HG03159 (cell line): ENCODE data around the gene C20orf204.

ENCODE experiments used
- ATAC-seq: cut with Tn5 transposase; IDR thresholded peaks from one replicate; pipeline ENCODE4 v1.9.1; 2021; ENCODE audit warnings: mild to moderate bottlenecking, moderate library complexity; ENCODE audit not compliant: unreplicated experiment

The C20orf204 gene

DNA sequence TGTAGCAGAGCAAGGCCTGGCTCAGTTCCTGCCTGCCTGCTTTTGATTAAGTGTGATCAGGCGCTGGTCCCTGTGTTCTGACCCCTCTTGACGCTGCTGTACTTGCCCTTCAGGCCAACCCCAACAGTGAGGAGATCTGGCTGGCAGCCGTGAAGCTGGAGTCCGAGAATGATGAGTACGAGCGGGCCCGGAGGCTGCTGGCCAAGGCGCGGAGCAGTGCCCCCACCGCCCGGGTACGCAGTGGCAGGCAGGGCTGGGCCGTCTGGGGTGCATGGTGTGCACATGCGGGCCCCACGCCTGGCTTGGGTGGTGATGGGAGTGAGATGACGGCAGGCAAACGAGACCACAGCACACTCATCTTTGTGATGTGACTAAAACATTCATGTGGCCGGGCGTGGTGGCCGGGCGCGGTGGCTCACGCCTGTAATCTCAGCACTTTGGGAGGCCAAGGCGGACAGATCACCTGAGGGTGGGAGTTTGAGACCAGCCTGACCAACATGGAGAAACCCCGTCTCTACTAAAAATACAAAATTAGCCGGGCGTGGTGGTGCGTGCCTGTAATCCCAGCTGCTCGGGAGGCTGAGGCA lies 10.1 kb upstream of the C20orf204 start:
- ATAC-seq, result no peak

DNA sequence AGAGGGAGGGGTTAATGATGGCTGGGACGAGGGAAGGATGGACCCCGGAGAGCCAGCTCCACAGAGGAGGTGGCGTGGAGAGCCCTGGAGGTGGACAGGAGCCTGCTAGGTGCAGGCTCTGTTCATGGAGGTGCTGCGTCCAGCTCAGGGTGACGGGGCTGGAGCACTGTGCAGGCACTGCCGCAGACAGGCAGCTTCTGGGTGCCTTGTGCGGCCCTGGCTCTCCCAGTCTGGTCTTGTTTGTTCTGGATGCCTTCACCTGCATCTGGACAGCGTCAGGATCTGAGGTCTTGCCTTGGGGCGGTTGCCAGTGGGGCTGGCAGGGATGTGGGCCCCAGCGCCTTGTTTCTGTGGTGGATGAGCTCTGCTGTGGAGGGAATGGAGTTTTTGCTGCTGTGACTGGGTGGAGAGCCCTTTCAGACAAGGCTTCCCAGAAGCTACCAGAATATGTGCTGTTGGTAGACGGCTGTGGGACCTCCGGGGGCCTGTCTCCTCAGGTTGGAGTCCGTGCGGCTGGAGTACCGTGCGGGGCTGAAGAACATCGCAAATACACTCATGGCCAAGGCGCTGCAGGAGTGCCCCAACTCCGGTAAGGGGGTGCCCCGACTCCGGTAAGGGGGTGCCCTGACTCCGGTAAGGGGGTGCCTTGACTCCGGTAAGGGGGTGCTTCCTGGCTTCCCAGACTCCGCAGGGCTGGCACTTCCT lies 7.8 kb upstream of the C20orf204 start:
- ATAC-seq, result no peak

DNA sequence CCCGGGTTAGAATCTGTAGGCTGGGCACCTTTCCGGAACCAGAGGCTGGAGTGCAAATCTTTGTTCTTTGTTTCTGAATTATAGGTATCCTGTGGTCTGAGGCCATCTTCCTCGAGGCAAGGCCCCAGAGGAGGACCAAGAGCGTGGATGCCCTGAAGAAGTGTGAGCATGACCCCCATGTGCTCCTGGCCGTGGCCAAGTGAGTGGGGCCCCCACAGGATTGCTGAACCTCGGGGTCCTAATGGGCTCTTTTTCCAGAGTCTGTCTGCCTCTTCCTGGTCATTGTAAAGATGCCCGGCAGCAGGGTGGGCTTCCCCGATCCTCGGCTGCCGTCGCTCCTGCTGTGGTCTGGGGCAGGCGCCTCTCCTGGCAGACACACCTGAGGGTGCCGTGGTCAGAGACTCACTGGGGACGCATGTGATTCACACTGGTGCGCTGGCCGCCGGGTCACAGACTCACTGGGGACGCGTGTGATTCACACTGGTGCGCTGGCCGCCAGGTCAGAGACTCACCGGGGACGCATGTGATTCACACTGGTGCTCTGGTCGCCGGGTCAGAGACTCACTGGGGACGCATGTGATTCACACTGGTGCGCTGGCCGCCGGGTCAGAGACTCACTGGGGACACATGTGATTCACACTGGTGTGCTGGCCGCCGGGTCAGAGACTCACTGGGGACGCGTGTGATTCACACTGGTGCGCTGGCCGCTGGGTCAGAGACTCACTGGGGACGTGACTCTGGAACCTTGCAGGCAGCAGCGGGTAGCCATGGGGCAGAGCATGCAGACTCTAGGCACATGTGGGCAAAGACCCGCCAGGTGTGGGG lies 6.5 kb upstream of the C20orf204 start:
- ATAC-seq, result no peak

DNA sequence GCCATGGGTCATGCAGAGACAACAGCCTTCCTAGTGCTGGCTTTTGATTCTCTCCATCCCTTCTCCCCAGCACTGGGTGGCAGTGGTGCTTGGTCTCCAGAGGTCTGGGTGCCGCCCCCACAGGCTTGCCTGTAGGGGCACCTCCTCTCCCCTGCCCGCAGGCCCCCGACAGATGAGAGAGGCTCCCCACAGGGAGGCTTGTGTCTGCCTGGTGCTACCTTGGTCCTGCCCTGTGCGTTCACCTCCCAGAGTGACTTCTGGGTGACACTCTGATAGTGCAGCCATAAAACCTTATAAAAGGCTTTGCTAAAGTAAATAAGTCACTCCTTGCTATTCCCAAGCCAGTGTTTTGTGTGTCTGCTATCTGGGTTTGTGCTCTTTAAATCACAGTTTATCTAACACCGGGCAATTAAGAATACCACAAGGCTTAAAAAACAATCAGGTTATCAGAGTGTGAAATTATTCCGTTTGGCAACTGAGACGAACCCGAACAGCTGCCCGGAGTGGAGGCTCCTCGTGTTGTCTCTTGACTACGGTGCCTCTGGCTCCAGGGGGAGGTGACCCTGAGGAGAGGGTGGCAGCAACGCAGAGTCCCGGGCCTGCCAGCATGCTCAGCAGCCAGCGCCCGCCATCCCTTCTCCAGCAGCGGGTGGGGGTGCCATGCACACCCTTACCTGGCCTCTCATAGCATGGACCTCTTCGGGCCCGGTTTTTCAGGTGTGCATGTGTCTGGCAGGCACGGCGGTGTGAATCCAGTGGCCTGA lies 5.4 kb upstream of the C20orf204 start:
- ATAC-seq, result no peak

DNA sequence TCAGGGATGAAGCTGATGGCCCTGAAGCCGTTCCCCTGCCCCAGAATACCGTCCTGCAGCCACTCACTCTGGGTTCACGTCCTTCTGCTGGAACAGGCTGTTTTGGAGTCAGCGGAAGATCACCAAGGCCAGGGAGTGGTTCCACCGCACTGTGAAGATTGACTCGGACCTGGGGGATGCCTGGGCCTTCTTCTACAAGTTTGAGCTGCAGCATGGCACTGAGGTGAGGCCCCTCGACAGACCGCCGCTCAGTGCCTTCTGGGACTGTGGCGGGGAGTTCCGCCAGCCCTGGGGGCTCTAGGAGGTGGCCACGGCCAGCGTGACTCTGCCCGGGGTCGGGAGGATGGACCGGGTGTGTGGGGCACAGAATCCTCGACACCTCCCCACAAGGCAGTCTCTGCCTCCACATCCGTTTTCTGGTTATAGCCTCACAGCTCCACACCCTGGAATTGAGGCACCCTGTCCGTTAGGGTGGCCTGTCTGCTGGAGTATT lies 4.1 kb upstream of the C20orf204 start:
- no peak for ATAC-seq

DNA sequence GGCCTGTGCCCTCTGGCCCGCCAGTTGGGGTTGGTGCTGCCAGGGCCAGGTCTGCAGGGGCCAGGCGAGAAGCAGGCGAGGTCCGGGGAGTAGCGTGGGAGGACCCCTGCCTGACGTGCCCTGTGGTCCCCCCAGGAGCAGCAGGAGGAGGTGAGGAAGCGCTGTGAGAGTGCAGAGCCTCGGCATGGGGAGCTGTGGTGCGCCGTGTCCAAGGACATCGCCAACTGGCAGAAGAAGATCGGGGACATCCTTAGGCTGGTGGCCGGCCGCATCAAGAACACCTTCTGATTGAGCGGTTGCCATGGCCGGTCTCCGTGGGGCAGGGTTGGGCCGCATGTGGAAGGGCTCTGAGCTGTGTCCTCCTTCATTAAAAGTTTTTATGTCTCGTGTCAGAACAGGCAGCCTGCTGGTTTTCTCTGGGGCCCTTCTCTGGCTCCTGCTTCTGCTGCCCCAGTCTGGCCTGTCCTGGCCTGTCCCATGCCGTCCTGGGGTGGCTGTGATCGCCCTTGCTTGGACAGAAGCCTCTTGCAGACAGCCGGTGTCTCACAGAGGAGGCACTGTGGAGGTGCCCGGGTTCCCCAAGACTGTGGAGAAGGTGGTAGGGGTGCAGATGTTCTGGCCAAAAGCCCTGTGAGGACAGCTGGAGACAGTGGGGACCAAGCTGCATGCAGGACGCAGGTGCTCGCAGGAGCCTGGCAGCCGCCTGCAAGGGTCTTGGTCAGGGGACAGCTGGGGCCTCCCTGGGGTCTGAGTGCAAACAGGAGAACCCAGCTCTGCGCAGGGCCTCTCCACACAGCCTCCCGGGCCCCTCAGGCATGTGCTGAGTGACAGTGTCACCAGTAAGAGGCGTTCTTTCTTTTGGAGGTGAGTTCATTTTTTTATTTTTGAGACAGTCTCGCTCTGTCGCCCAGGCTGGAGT lies 3.0 kb upstream of the C20orf204 start:
- ATAC-seq, result no peak

DNA sequence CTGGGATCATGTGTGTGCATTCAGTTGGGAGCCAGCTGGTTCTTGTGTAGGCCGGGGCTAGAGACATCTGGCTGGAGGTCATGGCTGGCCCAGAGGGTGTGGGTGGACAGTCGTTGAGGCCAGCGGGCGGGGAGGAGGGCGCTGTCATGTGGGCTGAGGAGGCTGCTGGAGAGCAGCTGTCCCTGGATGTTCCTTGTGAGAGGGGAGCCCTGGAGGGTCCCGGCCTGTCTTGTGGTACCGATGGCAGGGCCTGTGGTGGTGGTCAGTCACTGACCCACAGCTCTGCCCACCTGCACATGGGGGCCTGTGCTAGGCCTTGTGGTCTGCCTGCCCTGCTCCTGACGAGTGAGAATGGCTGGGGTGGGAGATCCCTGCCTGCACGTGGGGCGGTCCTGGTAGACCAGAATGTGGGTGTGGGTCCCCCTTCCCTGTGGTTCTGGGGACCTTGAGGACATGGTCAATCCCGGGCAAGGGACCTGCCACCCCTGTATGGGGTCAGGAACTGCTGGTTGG lies 1.9 kb upstream of the C20orf204 start:
- ATAC-seq, result no peak

DNA sequence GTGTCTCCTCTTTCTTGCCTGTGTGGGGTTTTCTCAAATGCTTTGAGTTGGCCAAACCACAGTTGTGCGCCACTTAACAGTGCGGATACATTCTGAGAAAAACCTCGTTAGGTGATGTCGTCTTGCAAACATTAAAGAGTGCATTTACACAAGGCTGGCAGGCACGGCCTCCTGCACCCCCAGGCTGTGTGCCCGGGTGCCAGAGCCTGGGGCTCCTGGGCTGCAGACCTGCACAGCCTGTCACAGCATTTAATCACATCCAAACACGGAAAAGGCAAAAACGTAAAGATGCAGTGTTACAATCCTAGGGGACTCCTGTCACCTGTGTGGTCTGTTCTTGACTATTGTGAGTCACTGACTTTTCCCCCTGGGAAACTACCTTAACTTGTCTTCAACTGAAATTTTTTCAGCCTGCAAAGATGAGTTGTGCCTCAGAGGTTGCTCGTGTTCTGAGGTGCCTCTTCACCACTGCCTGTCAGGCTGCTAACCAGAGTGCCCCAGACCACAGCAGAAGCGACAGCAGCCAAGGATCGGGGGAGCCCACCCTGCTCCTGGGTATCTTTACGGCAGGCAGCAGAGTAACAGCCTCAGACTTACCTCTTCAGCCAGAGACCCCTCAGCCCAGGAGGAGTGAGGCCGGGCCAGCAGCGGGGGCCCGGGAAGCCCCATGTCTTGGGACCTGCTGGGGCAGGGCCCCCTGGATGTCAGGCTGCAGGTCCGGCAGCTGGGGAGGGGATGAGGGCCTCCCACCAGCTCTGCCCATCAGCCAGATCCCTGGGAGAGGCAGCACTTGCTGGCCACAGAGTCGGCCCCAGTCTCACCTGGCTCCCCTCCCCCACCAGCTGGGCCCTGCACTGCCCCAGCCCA lies 683 bp upstream of the C20orf204 start:
- no peak for ATAC-seq

DNA sequence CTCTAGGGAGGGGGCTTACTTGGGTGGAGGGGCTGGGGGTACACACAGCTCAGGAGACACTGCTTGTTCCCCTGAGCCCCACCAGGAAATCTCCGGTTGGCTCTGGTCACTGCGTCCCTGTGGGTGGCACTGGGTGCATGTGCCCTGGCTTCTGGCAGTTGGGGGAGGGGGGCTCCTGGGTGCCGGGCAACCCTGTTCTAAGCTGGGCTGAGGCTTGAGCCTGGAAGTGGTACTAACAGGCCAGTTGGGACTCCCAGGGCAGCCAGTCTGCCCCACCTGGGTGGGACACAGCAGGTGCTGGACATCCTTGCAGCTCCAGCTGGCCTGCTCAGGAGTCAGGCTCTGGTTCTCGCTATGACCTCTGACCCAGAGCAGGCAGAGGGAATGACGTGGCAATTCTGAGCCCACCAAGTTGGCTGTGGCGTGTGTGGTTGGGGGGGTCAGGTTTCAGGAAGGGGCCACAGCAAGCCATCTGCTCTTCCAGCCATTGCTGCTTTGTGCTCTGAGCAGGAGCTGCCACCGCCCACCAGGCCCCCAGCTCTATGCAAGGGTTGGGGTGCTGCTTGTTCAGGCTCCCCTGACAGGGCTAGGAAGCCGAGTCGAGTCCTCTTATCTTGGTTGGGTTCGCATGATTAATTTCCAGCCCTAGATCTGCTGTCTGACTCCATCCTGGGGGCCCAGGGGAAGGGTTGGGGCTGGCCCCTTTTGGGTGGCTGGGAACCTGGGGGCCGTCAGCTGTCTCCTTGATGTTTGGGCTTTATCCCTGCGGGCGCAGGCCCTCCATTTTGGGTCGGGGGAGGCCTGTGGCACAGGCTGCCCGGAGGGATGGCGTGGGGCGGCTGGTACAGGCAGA lies 590 bp downstream of the C20orf204 start:
- ATAC-seq, result no peak

DNA sequence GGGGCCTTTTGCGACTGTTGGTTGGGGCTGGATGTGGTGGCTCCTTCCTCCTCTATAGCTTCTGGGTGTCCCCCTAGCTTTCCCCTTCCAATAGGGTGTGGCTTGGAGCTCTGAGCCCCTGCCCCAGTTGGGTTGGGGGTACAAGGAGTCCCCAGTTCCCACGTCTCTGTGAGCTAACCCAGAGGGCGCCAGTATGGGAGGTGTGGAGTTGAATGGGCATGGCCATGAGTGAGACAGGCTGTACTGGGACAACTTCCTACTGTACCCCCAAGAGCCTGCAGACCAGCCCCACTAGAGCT lies 1.2 kb downstream of the C20orf204 start:
- ATAC-seq, result no peak

DNA sequence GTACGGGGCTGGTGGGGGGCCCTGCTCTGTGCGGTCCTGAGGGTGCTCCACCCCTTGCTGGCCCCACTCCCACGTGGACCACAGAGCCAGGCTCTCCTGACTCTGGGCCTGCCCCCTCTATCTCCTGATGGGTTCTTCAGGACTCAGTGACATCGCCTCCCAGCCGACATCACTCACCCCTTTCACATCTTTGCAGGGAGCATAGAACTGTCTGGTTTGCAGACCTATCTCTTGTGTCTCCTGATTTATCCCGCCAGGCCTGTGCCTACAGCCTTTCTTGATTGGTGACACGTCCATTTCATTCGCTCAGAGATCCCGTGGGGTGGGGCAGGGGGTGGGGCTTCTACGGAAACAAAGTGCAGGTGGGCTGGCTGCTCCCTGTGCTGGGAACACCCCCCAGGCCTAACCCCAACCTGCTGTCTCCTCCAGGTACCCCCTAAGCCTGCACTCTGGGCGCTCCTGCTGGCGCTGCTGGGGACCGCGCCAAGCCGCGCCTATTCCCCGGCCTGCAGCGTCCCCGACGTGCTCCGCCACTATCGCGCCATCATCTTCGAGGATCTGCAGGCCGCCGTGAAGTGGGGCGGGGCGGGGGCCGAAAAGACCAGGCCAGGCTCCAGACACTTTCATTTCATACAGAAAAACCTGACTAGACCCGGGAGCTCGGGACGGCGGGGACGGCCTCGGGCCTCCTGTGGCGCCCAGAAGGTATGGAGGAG lies 1.7 kb downstream of the C20orf204 start:
- no peak for ATAC-seq

DNA sequence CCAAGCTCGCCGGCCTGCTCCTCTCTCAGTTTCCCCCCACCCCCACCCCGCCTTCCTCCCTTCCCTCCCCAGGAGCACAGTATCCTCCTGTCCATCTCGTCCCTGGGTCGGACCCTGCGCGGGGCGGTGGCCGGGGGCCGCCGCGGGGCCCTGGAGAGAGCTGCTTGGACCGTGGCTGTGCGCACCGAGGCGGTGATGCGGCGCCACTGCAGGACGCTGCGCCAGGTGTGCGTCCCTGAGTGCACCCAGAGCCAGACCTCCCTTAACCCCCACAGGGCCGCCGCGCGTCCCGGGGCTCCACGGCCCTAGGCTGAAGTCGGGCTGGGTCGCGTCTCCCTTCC lies 2.2 kb downstream of the C20orf204 start:
- peak; percentile 27 for ATAC-seq

DNA sequence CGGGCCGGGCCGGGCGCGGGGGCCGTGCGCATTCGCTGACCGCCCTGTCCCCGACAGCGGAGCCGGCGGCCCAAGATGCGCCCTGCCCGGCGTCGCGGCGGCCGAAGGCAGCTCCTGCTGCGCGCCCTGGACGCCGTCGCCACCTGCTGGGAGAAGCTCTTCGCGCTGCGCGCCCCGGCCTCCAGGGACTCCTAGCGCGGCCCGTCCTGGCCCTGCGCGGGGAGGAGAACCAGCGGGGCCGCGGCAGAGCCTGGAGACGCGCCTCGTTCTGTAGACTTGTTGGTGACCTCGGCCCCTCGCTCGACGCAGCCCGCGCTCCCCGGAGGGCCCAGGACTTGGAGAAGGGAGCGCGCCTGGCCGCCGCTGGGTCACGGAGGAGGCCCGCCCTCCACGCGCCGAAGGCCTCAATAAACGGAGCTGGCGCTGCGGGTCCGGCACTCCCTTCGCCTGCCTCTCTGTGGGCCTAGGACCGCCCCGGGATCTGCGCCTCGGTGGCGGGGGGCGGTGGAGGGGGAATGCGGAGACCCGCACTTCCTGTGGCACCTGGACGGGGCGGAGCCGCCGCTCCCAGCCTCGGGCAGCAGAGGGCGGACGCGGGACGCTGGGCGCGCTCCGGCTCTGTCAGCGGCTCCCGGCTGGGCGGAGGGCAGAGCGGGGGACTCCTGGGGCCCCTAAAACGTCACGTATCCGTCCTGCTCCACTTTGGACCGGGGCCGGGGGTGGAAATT lies 2.7 kb downstream of the C20orf204 start:
- ATAC-seq, result peak; percentile 50

DNA sequence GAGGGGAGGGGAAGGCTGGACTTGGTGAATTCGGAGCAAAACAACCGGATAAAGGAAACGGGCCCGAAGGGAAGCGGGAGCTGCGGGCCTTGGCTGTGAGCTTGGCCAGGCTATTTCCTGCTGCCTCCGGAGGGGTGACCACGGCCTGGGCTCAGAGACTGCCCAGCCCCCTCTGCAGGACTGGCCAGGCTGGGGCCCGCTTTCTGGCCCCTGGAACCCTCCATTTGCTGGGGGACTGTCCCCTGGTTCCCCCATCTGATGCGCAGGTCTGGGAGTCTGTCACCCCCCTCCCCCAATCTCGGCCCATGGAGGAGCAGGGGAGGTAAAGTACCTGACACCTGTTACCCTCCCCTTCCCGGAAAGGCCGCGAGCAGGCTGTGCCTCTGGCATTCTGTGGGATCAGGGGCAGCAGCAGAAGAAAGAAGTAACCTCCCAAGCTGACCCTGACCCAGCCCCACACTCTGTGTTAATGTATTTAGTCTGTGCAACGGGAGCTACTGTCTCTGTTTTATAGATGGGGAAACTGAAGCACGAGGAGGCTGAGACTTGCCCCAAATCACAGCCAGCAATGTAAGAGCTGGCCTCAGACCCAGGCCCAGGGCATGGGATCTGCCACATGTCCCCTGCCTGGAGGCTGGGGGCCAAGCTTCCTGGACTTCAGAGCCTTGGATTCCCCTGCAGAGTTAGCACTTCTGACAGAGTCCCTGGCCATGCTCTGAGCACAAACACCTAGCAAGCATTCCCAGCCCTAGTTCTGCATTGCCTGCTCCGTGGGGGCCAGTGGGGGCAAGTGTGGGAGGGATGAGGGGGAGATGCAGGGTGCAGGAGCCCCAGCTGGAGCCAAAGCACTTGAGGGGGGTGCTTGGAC lies 3.5 kb downstream of the C20orf204 start:
- no peak for ATAC-seq

DNA sequence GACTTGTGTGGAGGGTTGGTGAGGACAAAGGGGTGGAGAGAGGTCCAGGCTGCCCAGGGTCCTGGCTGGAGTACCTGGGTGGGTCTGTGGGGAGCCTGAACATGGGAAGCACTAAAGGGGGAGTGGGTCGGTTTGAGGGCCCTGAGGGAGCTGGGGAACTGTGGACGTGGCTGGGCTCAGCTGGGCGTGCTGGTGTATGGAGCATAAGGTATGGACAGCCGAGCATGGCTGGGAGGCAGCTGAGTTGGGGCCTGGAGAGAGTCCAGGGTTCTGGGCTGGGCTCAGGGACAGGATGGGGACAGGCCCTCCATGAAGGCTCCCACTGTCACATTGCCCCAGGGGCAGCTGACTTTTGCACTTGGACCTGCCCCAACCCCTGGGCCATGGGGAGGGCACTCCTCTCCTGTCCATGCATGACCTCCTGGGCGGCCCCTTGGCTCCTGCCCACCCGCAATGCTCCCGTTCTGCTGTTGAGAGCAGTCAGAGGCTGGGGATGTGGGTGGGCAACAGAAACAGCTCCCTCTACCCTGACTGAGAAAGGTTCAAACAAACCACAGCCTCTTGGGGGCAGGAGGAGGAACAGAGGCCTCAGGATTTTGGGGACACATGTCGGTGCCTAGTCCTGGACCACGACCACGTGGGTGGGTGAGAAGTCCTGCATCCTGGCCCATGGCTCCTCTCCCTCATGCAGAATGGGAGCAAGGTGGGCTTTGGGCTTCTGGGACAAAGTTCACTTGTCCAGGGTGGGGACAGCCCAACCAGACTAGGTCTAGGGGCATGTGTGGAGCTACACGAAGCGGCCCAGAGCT lies 4.5 kb downstream of the C20orf204 start:
- ATAC-seq, result no peak
